GM12878 (cell line): ENCODE results near the gene NRXN3.

Experiments used
- CREB1 ChIP-seq: IDR thresholded peaks from 2 replicates; pipeline ENCODE4 v1.6.1; 2012; ENCODE audit warnings: low read depth, mild to moderate bottlenecking, inconsistent platforms
- JUND ChIP-seq: IDR thresholded peaks from 2 replicates; pipeline ENCODE4 v1.6.1; 2012; ENCODE audit warnings: low read depth, mild to moderate bottlenecking, low read length, improper control_type of control experiment, moderate library complexity
- TF ChIP-seq, protein P1 (sequence below): IDR thresholded peaks from 2 replicates; pipeline ENCODE4 v1.6.1; 2012; ENCODE audit warnings: low read depth, low read length, improper control_type of control experiment
- TF ChIP-seq, protein P2 (sequence below): fragments of 450-650 bp; IDR thresholded peaks from 2 replicates; pipeline ENCODE4 v1.6.1; 2017; ENCODE audit warnings: borderline replicate concordance

DNA sequence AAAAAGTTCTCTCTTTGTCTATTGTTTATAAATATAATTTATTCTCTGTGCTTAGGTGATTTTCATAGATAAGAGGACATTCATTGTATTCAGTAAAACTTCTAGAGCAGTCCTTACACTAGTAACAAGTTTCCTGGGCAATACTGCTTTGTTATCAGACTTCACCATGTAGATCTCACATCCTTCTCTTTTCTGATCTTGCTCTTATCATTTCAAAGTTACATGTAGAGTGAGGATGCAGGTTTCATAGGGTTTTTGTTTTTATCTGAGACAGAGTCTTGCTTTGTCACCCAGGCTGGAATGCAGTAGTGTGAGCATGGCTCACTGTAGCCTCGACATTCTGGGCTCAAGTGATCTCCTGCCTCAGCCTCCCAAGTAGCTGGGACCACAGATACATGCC, 1251.6 kb downstream of the NRXN3 start:
- TF ChIP-seq, protein P1, sequence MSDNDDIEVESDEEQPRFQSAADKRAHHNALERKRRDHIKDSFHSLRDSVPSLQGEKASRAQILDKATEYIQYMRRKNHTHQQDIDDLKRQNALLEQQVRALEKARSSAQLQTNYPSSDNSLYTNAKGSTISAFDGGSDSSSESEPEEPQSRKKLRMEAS: no peak
- TF ChIP-seq, protein P2, sequence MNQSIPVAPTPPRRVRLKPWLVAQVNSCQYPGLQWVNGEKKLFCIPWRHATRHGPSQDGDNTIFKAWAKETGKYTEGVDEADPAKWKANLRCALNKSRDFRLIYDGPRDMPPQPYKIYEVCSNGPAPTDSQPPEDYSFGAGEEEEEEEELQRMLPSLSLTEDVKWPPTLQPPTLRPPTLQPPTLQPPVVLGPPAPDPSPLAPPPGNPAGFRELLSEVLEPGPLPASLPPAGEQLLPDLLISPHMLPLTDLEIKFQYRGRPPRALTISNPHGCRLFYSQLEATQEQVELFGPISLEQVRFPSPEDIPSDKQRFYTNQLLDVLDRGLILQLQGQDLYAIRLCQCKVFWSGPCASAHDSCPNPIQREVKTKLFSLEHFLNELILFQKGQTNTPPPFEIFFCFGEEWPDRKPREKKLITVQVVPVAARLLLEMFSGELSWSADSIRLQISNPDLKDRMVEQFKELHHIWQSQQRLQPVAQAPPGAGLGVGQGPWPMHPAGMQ: no peak
- TF ChIP-seq CREB1 (no peak), JUND (no peak)
